HCT116 (cell line): ENCODE results near the gene SCNN1B. TPM values are rescaled to one million over a fixed set of nuclear protein-coding genes. Genes with fewer than 3 reads are reported as not detected.

Experiments
- ATAC-seq: fragments of 200-7000 bp; cut with Tn5 transposase; 2 replicates; pipeline ENCODE4 v1.9.1; 2020; ENCODE audit warnings: mild to moderate bottlenecking, moderate library complexity
- BruUV-seq: library from RNA; stranded (reverse); fragments of 400-500 nt; replicated peaks from 2 replicates; lab custom pipeline; 2021; lab: Mats Ljungman, UMichigan
- CTCF ChIA-PET: fragments of 300-600 bp; sonication (Branson Sonifier 250); formaldehyde crosslinking; loops from one replicate; lab custom pipeline; 2021; ENCODE audit warnings: antibody characterized with exemption; lab: Charles Lee
- POLR2A ChIA-PET: fragments of 300-600, 350-600 bp; sonication (Branson Sonifier 250); formaldehyde crosslinking; loops from one replicate; lab custom pipeline; 2021; ENCODE audit warnings: antibody characterized with exemption; lab: Charles Lee
- RAD21 ChIA-PET, 2 experiments: fragments of 300-600 bp; sonication (Branson Sonifier 250); formaldehyde crosslinking; loops; one replicate each; lab custom pipeline; 2023; ENCODE audit warnings: low total read pairs in 2 of 2; ENCODE audit not compliant: uncharacterized antibody in 2 of 2, unreplicated experiment in 2 of 2, low non-redundant PET in 1 of 2; lab: Charles Lee
- DNase-seq: peaks from one replicate; pipeline ENCODE4 v3.0.0-alpha.2; 2010; ENCODE audit warnings: low read depth, low spot score
- H2AFZ ChIP-seq: fragments of 200-600 bp; shearing (Covaris generic), sonication (generic); 2 replicates; pipeline ENCODE4 v1.6.1; 2017; ENCODE audit warnings: low read depth, mixed run types, mixed read lengths, antibody characterized with exemption, low read length; ENCODE audit not compliant: poor library complexity, severe bottlenecking
- H3K27ac ChIP-seq: 2 replicates; pipeline ENCODE4 v1.5.1; 2012; ENCODE audit warnings: low read depth, low read length
- H3K27me3 ChIP-seq: fragments of 200-600 bp; sonication (generic); 2 replicates; pipeline ENCODE4 v1.6.1; 2016; ENCODE audit warnings: mixed run types, low read length, mixed read lengths; ENCODE audit not compliant: insufficient read depth
- H3K36me3 ChIP-seq, 2 experiments: fragments of 200-500 bp in 1 of 2; fragments of 200-600 bp in 1 of 2; sonication (Bioruptor generic) in 1 of 2; sonication (generic) in 1 of 2; 2 replicates each; pipeline versions ENCODE4 v1.5.1 to v1.6.1; 2014 to 2016; ENCODE audit warnings: low read length in 2 of 2, inconsistent platforms in 1 of 2, mixed read lengths in 1 of 2, mixed run types in 1 of 2; ENCODE audit not compliant: insufficient read depth in 2 of 2, control insufficient read depth in 1 of 2
- H3K4me1 ChIP-seq, 2 experiments: fragments of 200-600 bp in 1 of 2; sonication (generic) in 1 of 2; 2 replicates each; pipeline versions ENCODE4 v1.5.1 to v1.6.1; 2012 to 2017; ENCODE audit warnings: low read length in 2 of 2, inconsistent platforms in 1 of 2, mild to moderate bottlenecking in 1 of 2, mixed read lengths in 1 of 2, mixed run types in 1 of 2, moderate library complexity in 1 of 2; ENCODE audit not compliant: insufficient read depth in 2 of 2, control insufficient read depth in 1 of 2
- H3K4me2 ChIP-seq: fragments of 200-600 bp; sonication (generic); 2 replicates; pipeline ENCODE4 v1.6.1; 2017; ENCODE audit warnings: mixed run types, low read length, mixed read lengths
- H3K4me3 ChIP-seq, 2 experiments: fragments of 200-600 bp in 1 of 2; sonication (generic) in 1 of 2; replicated peaks in 1 of 2; 2 replicates each; pipeline ENCODE4 v1.5.1; 2011 to 2016; ENCODE audit warnings: low read length in 2 of 2, control low read depth in 1 of 2, low read depth in 1 of 2, mild to moderate bottlenecking in 1 of 2, mixed read lengths in 1 of 2, mixed run types in 1 of 2
- H3K79me2 ChIP-seq: fragments of 200-600 bp; sonication (generic); 2 replicates; pipeline ENCODE4 v1.6.1; 2017; ENCODE audit warnings: mild to moderate bottlenecking, mixed run types, low read length, moderate library complexity, mixed read lengths; ENCODE audit not compliant: insufficient read depth
- H3K9ac ChIP-seq: fragments of 200-600 bp; sonication (generic); 2 replicates; pipeline ENCODE4 v1.6.1; 2016; ENCODE audit warnings: low read length, mixed read lengths
- H3K9me2 ChIP-seq: fragments of 200-600 bp; sonication (generic), shearing (Covaris generic); 2 replicates; pipeline ENCODE4 v1.6.1; 2017; ENCODE audit warnings: mixed run types, mild to moderate bottlenecking, moderate library complexity; ENCODE audit not compliant: insufficient read depth
- H3K9me3 ChIP-seq, 2 experiments: fragments of 200-500 bp in 1 of 2; fragments of 200-600 bp in 1 of 2; sonication (Bioruptor generic) in 1 of 2; sonication (generic) in 1 of 2; 2 replicates each; pipeline ENCODE4 v1.6.1; 2014 to 2017; ENCODE audit warnings: low read length in 2 of 2, mixed read lengths in 2 of 2, inconsistent platforms in 1 of 2, low read depth in 1 of 2, mild to moderate bottlenecking in 1 of 2, mixed run types in 1 of 2, moderate library complexity in 1 of 2; ENCODE audit not compliant: control insufficient read depth in 1 of 2, insufficient read depth in 1 of 2
- H4K20me1 ChIP-seq: fragments of 200-600 bp; sonication (generic), shearing (Covaris generic); 2 replicates; pipeline ENCODE4 v1.6.1; 2017; ENCODE audit warnings: mixed run types, mild to moderate bottlenecking, moderate library complexity; ENCODE audit not compliant: insufficient read depth
- CBX3 ChIP-seq: IDR thresholded peaks from 2 replicates; pipeline ENCODE4 v1.6.1; 2012; ENCODE audit warnings: low read depth
- EGR1 ChIP-seq: IDR thresholded peaks from 2 replicates; pipeline ENCODE4 v1.6.1; 2012; ENCODE audit warnings: low read depth
- ELF1 ChIP-seq: IDR thresholded peaks from 2 replicates; pipeline ENCODE4 v1.6.1; 2012; ENCODE audit warnings: low read depth, borderline replicate concordance
- EZH2 ChIP-seq: fragments of 200-600 bp; sonication (generic); IDR thresholded peaks from 2 replicates; pipeline ENCODE4 v1.6.1; 2017; ENCODE audit warnings: antibody characterized with exemption, mixed run types
- EZH2phosphoT487 ChIP-seq: fragments of 200-600 bp; IDR thresholded peaks from 2 replicates; pipeline ENCODE4 v1.6.1; 2018; ENCODE audit warnings: antibody characterized with exemption, borderline replicate concordance
- FOSL1 ChIP-seq: IDR thresholded peaks from 2 replicates; pipeline ENCODE4 v1.6.1; 2012; ENCODE audit warnings: low read depth
- JUND ChIP-seq: IDR thresholded peaks from 2 replicates; pipeline ENCODE4 v1.6.1; 2012
- POLR2AphosphoS5 ChIP-seq: IDR thresholded peaks from 2 replicates; pipeline ENCODE4 v1.6.1; 2011; ENCODE audit warnings: mild to moderate bottlenecking, low read depth, low read length, moderate library complexity
- RAD21 ChIP-seq: IDR thresholded peaks from 2 replicates; pipeline ENCODE4 v1.6.1; 2012; ENCODE audit warnings: low read depth, mild to moderate bottlenecking
- SIN3A ChIP-seq: IDR thresholded peaks from 2 replicates; pipeline ENCODE4 v1.6.1; 2012; ENCODE audit warnings: low read depth
- SRF ChIP-seq: IDR thresholded peaks from 2 replicates; pipeline ENCODE4 v1.6.1; 2012; ENCODE audit warnings: low read depth
- TCF7L2 ChIP-seq: IDR thresholded peaks from 2 replicates; pipeline ENCODE4 v1.7.0; 2011; ENCODE audit warnings: borderline replicate concordance, inconsistent platforms; ENCODE audit not compliant: insufficient read depth, insufficient read length; ENCODE audit errors: extremely low read depth
- YY1 ChIP-seq: IDR thresholded peaks from 2 replicates; pipeline ENCODE4 v1.6.1; 2011; ENCODE audit warnings: low read length, low read depth, moderate library complexity, mild to moderate bottlenecking; ENCODE audit not compliant: insufficient replicate concordance; ENCODE audit errors: extremely low read depth
- ZFX ChIP-seq: fragments of 450-650 bp; IDR thresholded peaks from 2 replicates; pipeline ENCODE4 v1.6.1; 2017
- ZNF274 ChIP-seq: fragments of 200-500 bp; sonication (Bioruptor generic); IDR thresholded peaks from 2 replicates; pipeline ENCODE4 v1.6.1; 2014; ENCODE audit warnings: mild to moderate bottlenecking, low read depth, low read length, inconsistent platforms
- intact Hi-C: fragments of 100-400 bp; cut with micrococcal nuclease; formaldehyde crosslinking; loops from 2 replicates; pipeline ENCODE4 v1.10.0; 2022
- total RNA-seq: library from RNA; stranded (reverse); gene quantifications from one replicate; pipeline ENCODE4 v1.2.1, GENCODE V29; 2021; ENCODE audit not compliant: unreplicated experiment
- TF ChIP-seq, protein P1 (sequence below): IDR thresholded peaks from 2 replicates; pipeline ENCODE4 v1.6.1; 2012
- TF ChIP-seq, protein P2 (sequence below): IDR thresholded peaks from 2 replicates; pipeline ENCODE4 v1.6.1; 2011; ENCODE audit warnings: mild to moderate bottlenecking, low read length, moderate library complexity; ENCODE audit not compliant: insufficient replicate concordance; ENCODE audit errors: extremely low read depth

The SCNN1B gene
- total RNA-seq, 1 experiment from 2014 or later, result 0.37 TPM

GRCh38 chr16:23378921-23379320, 76.8 kb downstream of the SCNN1B start (continued):
- TF ChIP-seq EZH2 (no peak), FOSL1 (no peak), EGR1 (no peak), ELF1 (no peak), EZH2phosphoT487 (no peak)

GRCh38 chr16:23379707-23380106, 77.6 kb downstream of the SCNN1B start:
- intact Hi-C loops, result no loop called here
- no peaks in the 10 kb centered on the region for H3K79me2 ChIP-seq
- TF ChIP-seq SRF, result no peak
- TF ChIP-seq EGR1, result no peak
- TF ChIP-seq FOSL1, result no peak
- no peak for TF ChIP-seq TCF7L2
- no peak for TF ChIP-seq POLR2AphosphoS5
- TF ChIP-seq CBX3, result no peak
- no peak for TF ChIP-seq JUND
- TF ChIP-seq RAD21, result no peak
- no peak for TF ChIP-seq ZNF274
- TF ChIP-seq YY1, result no peak
- TF ChIP-seq, protein P1, sequence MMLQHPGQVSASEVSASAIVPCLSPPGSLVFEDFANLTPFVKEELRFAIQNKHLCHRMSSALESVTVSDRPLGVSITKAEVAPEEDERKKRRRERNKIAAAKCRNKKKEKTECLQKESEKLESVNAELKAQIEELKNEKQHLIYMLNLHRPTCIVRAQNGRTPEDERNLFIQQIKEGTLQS, result no peak
- TF ChIP-seq, protein P2, sequence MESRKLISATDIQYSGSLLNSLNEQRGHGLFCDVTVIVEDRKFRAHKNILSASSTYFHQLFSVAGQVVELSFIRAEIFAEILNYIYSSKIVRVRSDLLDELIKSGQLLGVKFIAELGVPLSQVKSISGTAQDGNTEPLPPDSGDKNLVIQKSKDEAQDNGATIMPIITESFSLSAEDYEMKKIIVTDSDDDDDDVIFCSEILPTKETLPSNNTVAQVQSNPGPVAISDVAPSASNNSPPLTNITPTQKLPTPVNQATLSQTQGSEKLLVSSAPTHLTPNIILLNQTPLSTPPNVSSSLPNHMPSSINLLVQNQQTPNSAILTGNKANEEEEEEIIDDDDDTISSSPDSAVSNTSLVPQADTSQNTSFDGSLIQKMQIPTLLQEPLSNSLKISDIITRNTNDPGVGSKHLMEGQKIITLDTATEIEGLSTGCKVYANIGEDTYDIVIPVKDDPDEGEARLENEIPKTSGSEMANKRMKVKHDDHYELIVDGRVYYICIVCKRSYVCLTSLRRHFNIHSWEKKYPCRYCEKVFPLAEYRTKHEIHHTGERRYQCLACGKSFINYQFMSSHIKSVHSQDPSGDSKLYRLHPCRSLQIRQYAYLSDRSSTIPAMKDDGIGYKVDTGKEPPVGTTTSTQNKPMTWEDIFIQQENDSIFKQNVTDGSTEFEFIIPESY, result no peak
- no peak for TF ChIP-seq SIN3A
- TF ChIP-seq ZFX, result no peak
- H3K4me2 ChIP-seq, result no peak overlapping the region
- POLR2A ChIA-PET, result no interaction called here
- no peaks in the 10 kb centered on the region for H3K27me3 ChIP-seq
- no peak overlapping the region for H3K27ac ChIP-seq
- H3K9ac ChIP-seq, result no peak overlapping the region
- CTCF ChIA-PET, result no interaction called here
- H2AFZ ChIP-seq, result no peak overlapping the region
- no peak for DNase-seq
- RAD21 ChIA-PET, result no interaction called here
- H3K4me3 ChIP-seq, result no peak overlapping the region
- H4K20me1 ChIP-seq, result no peaks in the 10 kb centered on the region
- no peaks in the 10 kb centered on the region for H3K36me3 ChIP-seq
- no peaks in the 10 kb centered on the region for H3K9me2 ChIP-seq
- H3K9me3 ChIP-seq, result no peaks in the 10 kb centered on the region
- no peaks in the 10 kb centered on the region for H3K4me1 ChIP-seq
- ATAC-seq, result no peak
- no TSS peak for BruUV-seq
